ENCODE data around the gene FGGY.

FGGY gene

DNA sequence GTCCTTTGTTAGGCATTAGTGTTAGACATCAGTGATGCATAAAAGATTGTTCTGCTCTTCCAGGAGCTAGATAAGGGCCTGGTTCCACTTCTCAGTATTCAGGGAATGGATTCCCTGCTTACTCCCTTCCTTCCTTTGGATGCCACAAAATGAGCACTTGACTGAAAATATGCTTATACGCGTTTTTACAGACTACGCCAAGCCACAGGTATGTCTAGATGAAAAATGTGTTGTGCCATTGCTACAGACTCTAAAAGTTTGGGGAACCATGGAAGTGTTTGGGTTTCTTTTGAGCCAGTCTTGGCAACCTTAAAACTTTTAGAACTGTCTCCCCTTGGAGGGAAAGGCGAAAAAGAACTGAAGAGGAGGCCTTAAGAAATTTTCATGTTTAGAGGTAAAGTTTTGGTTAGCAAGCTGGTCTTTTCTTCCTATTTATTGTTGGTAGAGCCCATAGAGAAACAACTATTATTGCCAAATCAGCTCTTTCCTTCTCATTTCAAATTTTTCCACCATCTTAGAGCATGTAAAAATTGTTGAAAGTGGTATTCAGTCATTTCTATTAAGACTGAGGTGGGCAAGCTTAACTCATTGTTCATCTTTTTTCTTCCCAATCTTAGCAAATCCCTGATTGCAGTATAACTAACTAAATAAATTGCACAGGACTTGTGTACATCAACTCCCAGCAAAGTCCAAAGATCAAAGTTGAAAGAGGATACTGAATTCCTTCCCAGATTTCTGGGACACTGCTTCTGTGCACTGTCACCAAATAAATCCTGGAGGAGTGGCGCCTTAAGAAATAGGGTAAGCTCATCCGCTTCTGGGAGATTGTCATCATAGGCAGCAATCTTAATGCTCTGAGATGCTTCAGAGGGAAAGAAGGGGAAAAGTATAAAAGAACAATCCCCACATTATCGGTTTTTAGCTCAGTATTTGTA is 18.9 kb downstream of the FGGY start:
- DNase-seq (ENCODE audit: low read depth in 3 of 3): no peak

DNA sequence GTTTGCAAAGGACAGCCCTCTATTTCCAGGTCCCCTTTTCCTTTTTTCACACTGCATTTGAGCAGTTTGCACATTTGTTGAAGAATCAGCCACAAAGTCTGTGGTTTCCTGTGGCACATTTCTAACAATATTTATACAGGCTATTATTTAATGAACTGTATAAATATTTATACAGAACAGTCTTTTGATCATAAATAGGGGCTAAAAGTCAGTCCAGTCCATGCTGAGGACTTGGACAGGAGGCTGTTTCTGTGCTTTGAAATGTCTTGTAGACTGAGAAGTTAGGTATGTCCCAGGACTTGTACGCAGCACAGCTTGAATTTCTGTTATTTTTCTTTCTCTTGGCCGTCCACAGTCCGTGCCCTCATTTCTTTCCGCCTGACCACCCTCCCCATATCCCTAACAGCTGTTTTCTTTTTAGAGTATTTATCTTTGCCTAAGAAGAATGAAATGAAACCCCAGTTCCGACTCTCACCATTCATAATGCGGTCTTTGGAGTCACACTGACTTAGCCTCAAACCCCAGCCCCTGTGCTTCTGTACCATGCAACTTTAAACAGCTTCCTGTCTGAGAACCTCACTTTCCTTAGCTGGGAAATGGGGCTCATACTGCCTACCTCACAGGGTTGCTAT is 19.7 kb downstream of the FGGY start:
- no peak for DNase-seq (ENCODE audit: low read depth in 3 of 3)

- DNase-seq (ENCODE audit: low read depth in 3 of 3): no peak
Observed at GRCh38 chr1:59317343-59317742, 20.4 kb downstream of the FGGY start.

- no peak for DNase-seq (ENCODE audit: low read depth in 3 of 3)
Observed at GRCh38 chr1:59317780-59318179, 20.9 kb downstream of the FGGY start.

GRCh38 chr1:59318271-59318860 is 21.5 kb downstream of the FGGY start:
- DNase-seq (ENCODE audit: low read depth in 3 of 3): no peak

- DNase-seq (ENCODE audit: low read depth in 3 of 3): no peak
Observed at GRCh38 chr1:59322394-59322793, 25.5 kb downstream of the FGGY start.

- DNase-seq (ENCODE audit: low read depth in 3 of 3): no peak
Observed at GRCh38 chr1:59322814-59323213, 25.9 kb downstream of the FGGY start.

DNA sequence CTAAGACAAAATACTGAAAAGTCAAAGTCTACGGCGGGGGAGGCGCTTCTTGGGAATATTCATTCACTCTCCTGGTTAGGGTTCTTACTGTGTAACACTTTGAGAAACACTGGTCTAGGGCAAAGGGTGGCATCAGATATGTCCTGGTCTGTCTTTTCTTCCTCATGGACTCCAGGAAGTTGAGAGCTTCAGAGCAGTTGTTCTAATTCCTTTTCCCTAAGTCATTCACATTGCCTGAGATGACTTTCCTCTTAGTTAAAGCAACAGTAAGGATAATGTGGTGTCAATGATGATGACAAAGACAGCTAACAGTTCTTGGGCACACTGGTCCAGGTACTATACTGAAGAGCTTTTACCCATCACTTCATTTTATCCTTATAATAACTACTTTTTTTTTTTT is 27.0 kb downstream of the FGGY start:
- DNase-seq (ENCODE audit: low read depth in 3 of 3): no peak

DNA sequence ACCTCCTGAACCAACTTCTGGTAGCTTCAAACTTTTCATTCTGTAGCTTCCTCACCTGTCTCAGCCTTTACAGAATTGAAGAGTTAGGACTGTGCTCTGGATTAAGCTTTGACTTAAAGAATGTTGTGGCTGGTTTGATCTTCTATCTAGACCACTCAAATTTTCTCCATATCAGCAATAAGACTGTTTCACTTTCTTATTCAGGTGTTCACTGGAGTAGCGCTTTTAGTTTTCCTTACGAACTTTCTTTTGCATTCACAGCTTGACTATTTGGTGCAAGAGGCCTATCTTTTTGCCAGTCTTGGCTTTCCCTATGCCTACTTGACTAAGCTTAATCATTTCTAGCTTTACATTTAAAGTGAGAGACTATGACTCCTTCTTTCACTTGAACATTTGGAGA is 31.5 kb downstream of the FGGY start:
- no peak for DNase-seq (ENCODE audit: low read depth in 3 of 3)

- DNase-seq (ENCODE audit: low read depth in 3 of 3): no peak
Observed at GRCh38 chr1:59329412-59330053, 32.6 kb downstream of the FGGY start.

DNA sequence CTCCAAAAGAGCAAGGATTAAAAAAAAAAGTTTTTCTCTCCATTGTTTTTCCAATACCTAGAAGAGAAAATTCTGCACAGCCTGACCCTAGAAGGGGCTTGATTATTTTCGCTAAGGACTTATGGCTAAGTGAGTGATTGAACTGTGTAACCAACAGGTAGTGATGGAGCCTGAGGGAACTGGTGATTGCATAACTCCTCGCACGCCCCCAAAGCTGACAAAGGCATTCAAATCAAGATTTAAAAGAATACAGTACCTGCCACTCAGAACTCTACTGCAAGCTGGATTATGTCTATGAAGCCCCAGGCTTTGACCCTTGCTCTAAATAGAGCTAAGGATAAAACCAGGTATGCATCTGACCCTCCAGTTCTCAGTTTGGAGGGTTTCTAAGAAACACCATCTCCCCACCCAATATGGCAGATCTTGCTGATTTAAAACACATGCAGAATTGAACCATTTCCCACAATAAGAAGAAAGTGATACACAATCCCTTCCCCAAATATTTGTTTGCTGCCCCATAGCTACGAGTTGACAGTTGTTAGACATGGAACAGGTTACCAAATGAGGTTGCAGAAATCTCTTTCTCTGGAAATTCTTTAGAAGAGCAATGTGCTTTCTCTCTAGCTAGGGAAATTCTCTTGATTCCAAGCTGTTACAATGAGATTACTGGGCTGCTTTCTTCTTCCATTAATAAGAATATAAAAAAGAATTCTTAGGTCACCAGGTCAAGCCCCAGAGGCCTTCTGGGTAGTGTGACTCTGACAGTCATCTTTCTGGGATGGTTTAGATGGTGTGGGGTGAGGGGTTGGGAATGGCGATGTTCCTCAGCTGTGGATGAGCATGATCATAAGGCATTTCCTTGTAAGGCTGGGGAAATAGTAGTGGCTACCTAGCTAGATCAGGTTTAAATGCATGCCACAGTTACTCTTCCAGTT is 35.1 kb downstream of the FGGY start:
- no peak for DNase-seq (ENCODE audit: low read depth in 3 of 3)

DNA sequence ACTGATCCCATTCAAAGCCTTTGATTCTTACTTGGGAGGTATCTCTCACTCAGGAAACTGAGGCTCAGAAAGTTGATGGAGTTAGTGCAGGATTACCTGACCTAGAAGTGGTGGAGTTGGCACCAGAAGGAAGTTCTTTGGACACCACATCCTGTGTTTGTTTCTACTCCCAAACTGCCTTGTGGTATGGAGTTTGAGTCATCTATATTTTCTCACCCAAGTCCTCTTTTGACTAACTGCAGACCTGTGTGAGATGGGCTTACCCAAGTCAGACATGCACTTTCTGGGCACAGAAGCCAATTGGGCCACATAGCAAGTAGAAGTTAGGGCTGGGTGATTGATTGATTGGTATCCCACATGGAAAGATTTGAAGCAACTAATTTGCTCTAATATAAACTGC is 36.1 kb downstream of the FGGY start:
- no peak for DNase-seq (ENCODE audit: low read depth in 3 of 3)

GRCh38 chr1:59333626-59334277 is 36.9 kb downstream of the FGGY start:
- DNase-seq (ENCODE audit: low read depth in 3 of 3): no peak

DNA sequence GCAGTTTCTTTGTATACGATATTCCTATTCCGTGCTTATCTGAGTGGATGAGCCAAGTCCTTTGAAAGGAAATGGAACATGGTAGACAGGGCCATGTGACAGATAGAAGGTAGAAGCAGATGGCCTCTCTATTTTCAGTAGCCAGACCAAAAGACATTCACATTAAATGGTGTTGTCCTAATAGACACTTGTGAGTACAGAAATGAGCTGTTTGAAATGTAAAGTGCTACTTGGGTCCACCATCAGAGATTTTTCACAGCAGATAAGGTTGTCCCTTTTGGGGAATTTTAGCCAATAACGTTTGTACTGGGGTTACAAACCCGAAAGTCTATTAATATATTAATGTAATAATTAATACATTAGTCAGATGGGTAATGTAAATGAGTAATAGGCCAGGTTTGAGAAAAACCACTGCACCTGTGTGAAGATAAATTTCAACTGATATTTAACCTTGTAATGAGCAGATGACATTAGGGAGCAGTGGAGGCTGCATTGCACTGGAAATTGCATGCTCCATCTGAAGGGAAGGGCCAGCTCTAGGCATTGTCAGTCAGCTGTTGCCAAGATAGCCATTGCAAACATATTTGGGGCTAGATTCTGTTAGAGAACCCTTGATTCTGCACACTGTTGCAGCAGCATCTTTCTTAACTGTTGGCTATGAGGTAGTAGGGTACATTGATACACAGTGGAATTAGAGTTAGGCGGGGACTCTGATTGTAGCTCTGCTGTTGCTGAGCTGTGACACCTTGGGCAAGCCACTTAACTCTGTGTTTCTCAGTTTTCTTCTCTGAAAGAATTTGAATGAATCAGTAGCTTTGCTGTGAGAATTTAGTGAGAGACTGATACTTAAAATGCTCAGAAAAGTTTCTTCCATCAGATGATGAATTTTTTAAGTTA is 43.8 kb downstream of the FGGY start:
- no peak for DNase-seq (ENCODE audit: low read depth in 3 of 3)

DNA sequence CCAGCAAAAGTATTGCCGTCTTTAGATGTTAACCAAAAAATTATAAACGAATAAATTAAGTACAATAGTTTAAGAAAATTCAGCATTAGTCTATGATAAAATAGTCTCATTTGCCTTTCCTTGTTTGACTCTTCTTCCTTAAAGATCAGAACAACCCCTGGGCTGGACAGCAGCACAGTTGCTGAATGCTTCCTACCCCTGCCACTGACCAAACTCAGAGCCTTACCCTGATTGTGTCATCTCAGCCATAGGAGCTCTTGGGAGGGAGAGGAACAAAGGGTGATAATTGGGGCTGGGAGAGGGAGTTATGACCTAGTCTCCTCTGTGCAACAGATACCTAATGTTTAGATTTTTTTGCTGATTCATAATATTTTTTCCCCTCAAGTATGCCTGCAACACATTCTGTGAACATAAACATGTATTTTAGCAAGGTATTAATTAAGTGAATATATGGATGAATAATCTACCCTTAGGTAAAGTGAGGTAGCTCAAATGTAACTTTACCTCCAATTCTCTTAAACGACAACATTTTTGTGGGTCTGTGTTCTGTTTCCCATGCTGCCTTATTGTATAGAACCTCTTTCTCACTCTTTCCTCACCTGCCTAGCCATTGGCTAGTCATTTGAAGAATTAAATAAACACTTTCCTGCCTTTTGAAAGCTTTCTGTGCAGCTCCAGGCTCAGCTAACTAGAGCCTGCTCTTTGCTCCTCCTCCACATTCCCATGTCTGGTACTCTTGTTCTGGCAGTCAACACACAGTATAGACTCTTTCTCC is 46.1 kb downstream of the FGGY start:
- DNase-seq (ENCODE audit: low read depth in 3 of 3): no peak

DNA sequence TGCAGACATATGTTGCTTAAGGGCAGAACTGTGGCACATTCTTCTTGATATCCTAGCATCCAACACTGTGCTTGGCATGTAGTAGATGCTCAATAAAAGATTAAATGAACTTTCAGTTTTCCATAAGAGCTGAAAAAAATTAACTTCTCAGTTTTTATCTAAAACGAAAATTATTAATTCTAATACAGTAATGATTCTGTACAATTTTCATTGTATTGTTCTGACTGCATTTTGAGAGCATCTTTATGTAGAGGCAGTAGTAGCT is 46.6 kb downstream of the FGGY start:
- DNase-seq (ENCODE audit: low read depth in 3 of 3): no peak

DNA sequence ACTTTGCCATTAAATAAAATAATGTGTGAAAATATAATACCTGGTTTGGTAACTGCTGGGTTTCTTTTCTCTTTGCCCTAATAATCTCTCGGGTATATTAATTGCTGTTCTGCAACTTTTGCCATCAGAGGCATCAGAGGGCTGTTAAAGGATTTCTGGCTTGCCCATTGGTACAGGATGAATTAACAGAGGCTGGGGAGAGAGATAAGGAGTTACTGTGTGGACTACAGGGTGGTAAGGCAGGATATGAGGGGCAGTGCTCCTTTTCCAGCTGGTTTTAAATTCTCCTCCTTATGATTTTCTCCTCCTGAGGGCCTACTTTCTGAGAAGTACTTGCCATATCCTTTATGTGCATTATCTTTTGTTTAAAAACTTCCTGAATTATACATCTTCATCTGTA is 48.3 kb downstream of the FGGY start:
- DNase-seq (ENCODE audit: low read depth in 3 of 3): no peak

DNA sequence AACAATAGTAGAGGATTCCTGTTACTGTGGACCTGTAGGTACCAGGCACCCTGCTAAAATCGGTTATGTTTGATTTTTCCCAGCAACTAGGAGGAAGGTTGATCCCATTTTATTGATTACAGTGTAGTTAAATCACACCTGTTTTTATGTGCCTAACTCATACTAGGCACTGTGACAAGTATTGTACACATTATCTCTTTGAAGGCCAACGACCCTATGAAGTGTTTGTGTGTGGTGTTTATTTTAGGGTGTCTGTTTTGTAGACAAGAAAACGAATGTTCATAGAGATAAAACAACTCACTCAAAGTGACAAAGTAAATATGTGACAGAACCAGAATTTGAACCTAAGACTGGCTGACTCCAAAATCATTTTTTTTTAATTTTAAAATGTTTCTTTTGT is 49.5 kb downstream of the FGGY start:
- no peak for DNase-seq (ENCODE audit: low read depth in 3 of 3)

GRCh38 chr1:59349101-59349500 is 52.2 kb downstream of the FGGY start:
- DNase-seq (ENCODE audit: low read depth in 3 of 3): no peak
